ENCODE results near the gene FAM193B. TPM values are rescaled to one million over a fixed set of nuclear protein-coding genes. Genes with fewer than 3 reads are reported as not detected.

The FAM193B gene
- total RNA-seq, 1 donor from 2014 or later = 79.4 TPM

DNA sequence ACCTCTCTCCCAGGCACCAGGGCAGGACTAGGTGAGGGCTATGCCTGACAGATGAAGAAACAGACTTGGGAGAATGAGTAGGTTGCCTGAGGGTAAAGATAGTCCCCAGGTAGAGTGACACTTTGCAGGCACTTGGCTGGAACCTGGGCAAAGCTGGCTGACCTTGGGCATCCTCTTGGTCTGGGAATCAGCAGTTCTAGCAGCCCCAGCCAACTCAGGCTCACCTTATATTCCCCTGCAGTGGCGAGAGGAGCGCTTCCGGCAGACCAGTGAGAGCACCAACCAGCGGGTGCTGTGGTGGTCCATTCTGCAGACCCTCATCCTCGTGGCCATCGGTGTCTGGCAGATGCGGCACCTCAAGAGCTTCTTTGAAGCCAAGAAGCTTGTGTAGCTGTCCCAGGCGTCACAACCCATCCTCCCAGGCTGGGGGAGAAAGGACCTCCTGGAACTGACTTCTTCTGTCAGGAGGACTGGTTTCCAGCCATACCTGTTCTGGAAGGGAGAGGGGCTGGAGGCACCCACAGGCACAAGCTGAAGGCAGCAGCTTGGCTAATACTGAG is 40.7 kb upstream of the FAM193B start:
- DNase-seq (ENCODE audit: low spot score) = no peak
- Mint-ChIP-seq H3K9me3 (no peaks in the 10 kb centered on the region), H3K27me3 (ENCODE audit: insufficient read depth) (peaks cover 9% of the 10 kb centered on the region), H3K4me1 (ENCODE audit: low read depth) (peaks cover 40% of the 10 kb centered on the region), H3K4me3 (no peak overlapping the region), H3K27ac (no peak overlapping the region), H3K36me3 (ENCODE audit: low read depth) (peaks cover 28% of the 10 kb centered on the region)
- intact Hi-C loops (cut with micrococcal nuclease) = loop anchor here (10.0 kb wide), 3 partner anchors 590 to 1430 kb away; partner anchors contain the start of genes RNF44, UIMC1 and ZNF879

DNA sequence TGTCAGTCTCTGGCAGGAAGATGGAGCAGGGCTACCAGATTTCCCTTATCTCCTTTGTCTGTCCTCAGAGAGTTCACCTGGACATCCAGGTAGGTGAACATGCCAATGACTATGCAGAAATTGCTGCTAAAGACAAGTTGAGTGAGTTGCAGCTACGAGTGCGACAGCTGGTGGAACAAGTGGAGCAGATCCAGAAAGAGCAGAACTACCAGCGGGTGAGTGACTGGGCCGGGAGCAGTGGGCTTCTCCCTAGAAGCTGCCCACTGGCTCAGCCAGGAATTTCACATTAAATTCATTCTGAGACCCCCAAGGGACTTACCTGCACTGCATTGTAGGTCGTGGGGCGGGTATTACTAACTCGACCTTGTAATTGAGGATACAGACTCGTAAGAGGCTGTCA is 39.7 kb upstream of the FAM193B start:
- peaks cover 28% of the 10 kb centered on the region for H3K36me3 Mint-ChIP-seq (ENCODE audit: low read depth)
- H3K4me3 Mint-ChIP-seq = peak overlapping the region; percentile 19
- peaks cover 38% of the 10 kb centered on the region for H3K4me1 Mint-ChIP-seq (ENCODE audit: low read depth)
- no peaks in the 10 kb centered on the region for H3K9me3 Mint-ChIP-seq
- H3K27ac Mint-ChIP-seq = no peak overlapping the region
- intact Hi-C loops (cut with micrococcal nuclease) = loop anchor here (5.0 to 10.0 kb wide), 7 partner anchors 137 to 1431 kb away; partner anchors contain the start of genes GRK6, NHP2, NSD1 and RNF44
- peaks cover 12% of the 10 kb centered on the region for H3K27me3 Mint-ChIP-seq (ENCODE audit: insufficient read depth)
- no peak for DNase-seq (ENCODE audit: low spot score)

DNA sequence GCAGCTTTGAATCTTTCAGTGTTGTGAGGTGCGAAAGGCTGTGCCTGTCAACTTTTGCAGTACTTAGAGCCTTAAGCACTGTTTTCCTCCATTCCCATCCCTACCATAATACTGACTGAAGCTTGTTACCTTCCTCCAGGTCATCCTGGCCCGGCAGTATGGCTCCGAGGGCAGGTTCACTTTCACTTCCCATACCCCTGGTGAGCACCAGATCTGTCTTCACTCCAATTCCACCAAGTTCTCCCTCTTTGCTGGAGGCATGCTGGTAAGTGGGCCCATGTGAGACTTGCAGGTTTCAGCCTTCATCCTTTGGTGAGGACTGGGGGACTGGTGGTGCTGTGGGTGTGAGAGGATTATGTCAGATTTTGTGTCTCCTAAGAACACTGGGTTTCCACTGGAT is 39.1 kb upstream of the FAM193B start:
- Mint-ChIP-seq H3K4me1 (ENCODE audit: low read depth) (peaks cover 32% of the 10 kb centered on the region), H3K27me3 (ENCODE audit: insufficient read depth) (peaks cover 16% of the 10 kb centered on the region), H3K9me3 (no peaks in the 10 kb centered on the region), H3K27ac (peak overlapping the region; percentile 66), H3K4me3 (peak overlapping the region; percentile 99), H3K36me3 (ENCODE audit: low read depth) (peaks cover 28% of the 10 kb centered on the region)
- intact Hi-C loops (cut with micrococcal nuclease) = loop anchor here (2.0 to 10.0 kb wide), 9 partner anchors 77 to 1431 kb away; partner anchors contain the start of genes DDX41, GRK6, NHP2 and NSD1
- DNase-seq (ENCODE audit: low spot score) = no peak

DNA sequence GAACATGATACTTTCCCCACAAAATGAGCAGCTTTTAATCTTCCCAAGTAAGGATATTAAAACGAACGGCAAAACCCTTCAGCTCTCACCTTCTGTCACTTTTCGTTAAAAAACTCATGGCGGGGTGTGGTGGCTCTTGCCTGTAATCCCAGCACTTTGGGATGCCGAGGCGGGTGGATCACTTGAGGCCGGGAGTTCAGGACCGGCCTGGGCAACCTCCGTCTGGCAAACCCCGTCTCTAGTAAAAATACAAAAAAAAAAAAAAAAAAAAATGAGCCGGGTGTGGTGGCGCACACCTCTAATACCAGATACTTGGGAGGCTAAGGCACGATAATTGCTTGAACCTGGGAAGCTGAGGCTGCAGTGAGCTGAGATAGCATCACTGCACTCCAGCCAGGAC is 38.5 kb upstream of the FAM193B start:
- H3K36me3 Mint-ChIP-seq (ENCODE audit: low read depth) = peaks cover 28% of the 10 kb centered on the region
- H3K27me3 Mint-ChIP-seq (ENCODE audit: insufficient read depth) = peaks cover 20% of the 10 kb centered on the region
- intact Hi-C loops (cut with micrococcal nuclease) = loop anchor here (1.0 to 10.0 kb wide), 12 partner anchors 7 to 1432 kb away; partner anchors contain the start of genes B4GALT7, DDX41, FAM193B and GRK6
- DNase-seq (ENCODE audit: low spot score) = no peak
- peaks cover 29% of the 10 kb centered on the region for H3K4me1 Mint-ChIP-seq (ENCODE audit: low read depth)
- H3K27ac Mint-ChIP-seq = peak overlapping the region; percentile 100
- H3K9me3 Mint-ChIP-seq = no peaks in the 10 kb centered on the region
- peak overlapping the region; percentile 99 for H3K4me3 Mint-ChIP-seq

DNA sequence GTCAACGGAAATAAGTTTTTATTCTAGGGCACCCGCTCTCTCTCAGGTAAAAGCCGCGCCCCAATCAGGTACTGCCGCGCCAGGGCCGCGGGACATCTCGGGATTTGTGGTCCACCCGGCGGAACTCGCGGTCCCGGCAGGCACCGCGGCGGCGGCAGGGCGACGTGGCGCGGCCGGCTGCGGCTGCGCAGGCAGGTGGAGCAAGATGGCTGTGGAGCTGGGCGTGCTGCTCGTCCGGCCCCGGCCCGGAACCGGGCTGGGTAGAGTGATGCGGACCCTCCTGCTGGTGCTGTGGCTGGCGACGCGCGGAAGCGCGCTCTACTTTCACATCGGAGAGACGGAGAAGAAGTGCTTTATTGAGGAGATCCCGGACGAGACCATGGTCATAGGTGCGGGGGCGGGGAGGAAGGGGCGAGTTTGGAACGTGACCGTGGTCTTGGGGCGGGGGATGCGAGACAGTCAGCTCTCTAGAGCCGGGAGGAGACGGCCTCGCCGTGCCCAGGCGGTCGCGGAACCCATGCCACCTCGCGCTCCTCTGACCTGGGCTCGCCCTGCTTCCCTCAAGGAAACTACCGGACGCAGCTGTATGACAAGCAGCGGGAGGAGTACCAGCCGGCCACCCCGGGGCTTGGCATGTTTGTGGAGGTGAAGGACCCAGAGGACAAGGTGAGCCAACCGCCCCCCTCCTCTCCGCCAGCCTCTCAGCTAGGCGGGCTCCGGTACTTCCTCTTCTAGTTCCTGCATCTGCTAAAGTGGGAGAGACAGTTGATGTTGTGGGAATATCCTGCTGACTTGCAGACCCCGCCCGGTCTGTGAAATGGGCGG is 37.9 kb upstream of the FAM193B start, which contains the start of gene TMED9:
TMED9 (plus strand) TSS at position 194 of the 825 bp plus-strand sequence; CDS start at position 206, 12 bp downstream.
- Mint-ChIP-seq H3K27me3 (ENCODE audit: insufficient read depth) (peaks cover 20% of the 10 kb centered on the region), H3K36me3 (ENCODE audit: low read depth) (peaks cover 26% of the 10 kb centered on the region), H3K27ac (peak within 1 kb of the TSS; percentile 100), H3K4me1 (ENCODE audit: low read depth) (peaks cover 29% of the 10 kb centered on the region), H3K4me3 (peak within 1 kb of the TSS; percentile 99), H3K9me3 (no peaks in the 10 kb centered on the region)
- peak; percentile 90 for DNase-seq (ENCODE audit: low spot score)
- intact Hi-C loops (cut with micrococcal nuclease) = loop anchor here (1.0 to 10.0 kb wide), 12 partner anchors 8 to 1433 kb away; partner anchors contain the start of genes B4GALT7, DDX41, FAM193B and GRK6

DNA sequence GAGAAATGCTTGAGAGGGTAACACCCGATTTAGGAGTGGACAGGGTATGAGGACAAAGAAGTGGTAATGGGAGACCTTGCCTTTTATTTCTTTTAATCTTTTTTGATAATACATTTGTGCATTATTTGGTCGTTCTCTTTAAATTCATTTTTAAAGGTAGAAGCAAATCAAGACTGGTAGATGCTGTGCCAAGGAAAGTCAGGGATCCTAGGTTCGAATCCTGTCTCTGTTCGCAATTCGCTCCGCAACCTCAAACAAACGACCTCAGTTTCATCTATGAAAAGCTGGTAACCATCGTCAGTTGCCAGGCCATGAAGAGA is 37.3 kb upstream of the FAM193B start:
- Mint-ChIP-seq H3K27ac (peak overlapping the region; percentile 100), H3K27me3 (ENCODE audit: insufficient read depth) (peaks cover 20% of the 10 kb centered on the region), H3K4me3 (peak overlapping the region; percentile 99), H3K9me3 (no peaks in the 10 kb centered on the region), H3K36me3 (ENCODE audit: low read depth) (peaks cover 23% of the 10 kb centered on the region), H3K4me1 (ENCODE audit: low read depth) (peaks cover 29% of the 10 kb centered on the region)
- intact Hi-C loops (cut with micrococcal nuclease) = loop anchor here (1.0 to 10.0 kb wide), 12 partner anchors 9 to 1433 kb away; partner anchors contain the start of genes B4GALT7, DDX41, FAM193B and GRK6
- no peak for DNase-seq (ENCODE audit: low spot score)

DNA sequence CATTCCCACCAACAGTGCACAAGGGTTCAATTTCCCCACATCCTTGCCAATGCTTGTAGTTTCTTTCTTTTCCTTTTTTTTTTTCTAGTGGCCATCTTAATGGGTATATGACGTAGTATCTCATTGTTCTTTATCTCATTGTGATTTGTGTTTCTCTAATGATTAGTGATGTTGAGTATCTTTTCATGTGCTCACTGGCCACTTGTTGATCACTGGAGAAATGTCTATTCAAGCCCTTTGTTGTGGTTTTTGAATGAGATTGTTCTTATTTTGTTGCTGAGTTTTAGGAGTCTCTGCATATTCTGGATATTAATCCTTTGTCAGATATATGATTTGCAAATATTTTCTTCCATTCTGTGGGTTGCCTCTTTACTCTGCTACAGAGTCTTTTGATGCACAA is 36.0 kb upstream of the FAM193B start:
- peaks cover 29% of the 10 kb centered on the region for H3K4me1 Mint-ChIP-seq (ENCODE audit: low read depth)
- intact Hi-C loops (cut with micrococcal nuclease) = loop anchor here (5.0 to 10.0 kb wide), 7 partner anchors 133 to 1434 kb away; partner anchors contain the start of genes GRK6, NHP2, NSD1 and RNF44
- H3K4me3 Mint-ChIP-seq = no peak overlapping the region
- no peak for DNase-seq (ENCODE audit: low spot score)
- H3K9me3 Mint-ChIP-seq = no peaks in the 10 kb centered on the region
- H3K27me3 Mint-ChIP-seq (ENCODE audit: insufficient read depth) = peaks cover 20% of the 10 kb centered on the region
- no peak overlapping the region for H3K27ac Mint-ChIP-seq
- H3K36me3 Mint-ChIP-seq (ENCODE audit: low read depth) = peaks cover 12% of the 10 kb centered on the region

DNA sequence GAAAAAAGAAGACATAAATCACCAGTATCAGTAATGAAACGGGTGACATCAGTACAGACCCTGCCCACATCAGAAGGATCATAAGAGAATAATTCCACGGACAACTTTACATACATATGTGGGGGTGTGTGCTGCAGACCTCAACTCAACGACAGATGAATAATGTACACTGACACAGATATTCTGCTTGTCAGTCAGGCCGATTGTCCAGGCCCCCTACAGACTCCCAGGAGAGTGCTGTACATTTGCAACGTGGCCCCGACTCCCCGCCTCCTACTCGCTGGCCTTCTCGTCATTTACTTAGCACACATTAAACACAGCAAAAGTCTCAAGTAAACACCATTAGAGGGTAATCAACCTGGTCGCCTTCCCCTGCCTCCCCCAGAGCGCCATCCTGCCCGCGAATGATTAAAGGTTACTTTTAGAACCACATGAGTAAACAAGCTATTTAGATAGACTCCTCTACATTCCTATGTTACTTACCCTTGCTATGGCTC is 34.1 kb upstream of the FAM193B start:
- Mint-ChIP-seq H3K4me1 (ENCODE audit: low read depth) (peaks cover 20% of the 10 kb centered on the region), H3K27me3 (ENCODE audit: insufficient read depth) (peaks cover 24% of the 10 kb centered on the region), H3K4me3 (no peak overlapping the region), H3K9me3 (no peaks in the 10 kb centered on the region), H3K27ac (no peak overlapping the region), H3K36me3 (ENCODE audit: low read depth) (peaks cover 6% of the 10 kb centered on the region)
- intact Hi-C loops (cut with micrococcal nuclease) = no loop called here
- no peak for DNase-seq (ENCODE audit: low spot score)

DNA sequence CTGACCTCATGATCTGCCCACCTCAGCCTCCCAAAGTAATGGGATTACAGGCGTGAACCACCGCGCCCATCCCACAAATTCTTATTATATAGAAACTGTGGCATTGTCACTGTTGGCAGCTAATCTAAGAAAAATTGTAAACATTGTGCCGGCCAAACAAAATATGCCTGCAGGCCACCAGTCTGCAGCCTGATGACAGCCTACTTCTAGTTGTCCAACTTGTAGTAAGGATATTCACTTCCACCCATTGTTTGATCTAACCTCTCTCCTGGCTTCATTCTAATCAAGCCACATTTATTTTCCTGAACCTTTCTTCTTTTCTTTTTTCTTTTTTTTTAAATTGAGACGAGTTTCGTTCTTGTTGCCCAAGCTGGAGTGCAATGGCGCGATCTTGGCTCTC is 24.0 kb upstream of the FAM193B start:
- no peak overlapping the region for H3K4me3 Mint-ChIP-seq
- intact Hi-C loops (cut with micrococcal nuclease) = no loop called here
- no peak overlapping the region for H3K27ac Mint-ChIP-seq
- H3K36me3 Mint-ChIP-seq (ENCODE audit: low read depth) = no peaks in the 10 kb centered on the region
- no peaks in the 10 kb centered on the region for H3K4me1 Mint-ChIP-seq (ENCODE audit: low read depth)
- DNase-seq (ENCODE audit: low spot score) = no peak
- peaks cover 2% of the 10 kb centered on the region for H3K27me3 Mint-ChIP-seq (ENCODE audit: insufficient read depth)
- no peaks in the 10 kb centered on the region for H3K9me3 Mint-ChIP-seq

DNA sequence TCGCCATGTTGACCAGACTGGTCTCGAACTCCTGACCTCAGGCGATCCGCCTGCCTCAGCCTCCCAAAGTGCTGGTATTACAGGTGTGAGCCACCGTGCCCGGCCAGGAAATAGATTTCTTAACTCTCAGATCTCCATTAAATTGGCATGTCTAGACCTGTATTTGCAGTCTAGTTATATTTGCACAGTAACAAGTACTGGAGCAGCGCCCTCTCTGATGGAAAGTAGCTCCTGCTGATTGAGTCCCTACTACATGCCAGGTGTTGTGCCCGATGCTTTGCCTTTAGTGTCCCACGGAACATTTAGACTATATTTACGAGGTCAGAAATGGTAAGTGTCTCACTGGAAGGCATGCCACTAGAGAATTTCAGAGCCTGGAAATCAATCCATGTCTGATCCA is 21.8 kb upstream of the FAM193B start:
- no peaks in the 10 kb centered on the region for H3K4me1 Mint-ChIP-seq (ENCODE audit: low read depth)
- no peak overlapping the region for H3K4me3 Mint-ChIP-seq
- no peaks in the 10 kb centered on the region for H3K36me3 Mint-ChIP-seq (ENCODE audit: low read depth)
- H3K27ac Mint-ChIP-seq = no peak overlapping the region
- no peaks in the 10 kb centered on the region for H3K9me3 Mint-ChIP-seq
- no peak for DNase-seq (ENCODE audit: low spot score)
- intact Hi-C loops (cut with micrococcal nuclease) = no loop called here
- H3K27me3 Mint-ChIP-seq (ENCODE audit: insufficient read depth) = peaks cover 2% of the 10 kb centered on the region

DNA sequence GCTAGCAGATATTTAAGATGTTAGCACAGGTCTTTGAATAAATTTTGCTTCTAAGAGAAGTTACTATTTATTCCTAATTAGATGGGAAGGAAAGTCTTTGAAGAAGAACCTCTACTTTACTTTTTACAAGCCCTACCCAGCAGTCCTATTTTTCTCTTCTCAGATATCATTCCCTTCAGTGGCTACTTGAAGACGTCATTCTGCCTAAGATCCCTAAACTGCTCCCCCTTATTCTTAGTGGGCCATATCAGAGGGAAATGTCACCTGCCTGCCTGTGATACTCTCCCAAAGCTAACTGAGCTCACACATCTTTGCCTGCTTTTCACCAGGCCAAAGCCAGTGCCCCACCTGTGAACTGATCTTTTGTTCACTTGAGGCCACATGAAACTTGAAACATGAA is 21.1 kb upstream of the FAM193B start:
- Mint-ChIP-seq H3K27ac (no peak overlapping the region), H3K4me3 (no peak overlapping the region), H3K4me1 (ENCODE audit: low read depth) (no peaks in the 10 kb centered on the region), H3K36me3 (ENCODE audit: low read depth) (no peaks in the 10 kb centered on the region), H3K27me3 (ENCODE audit: insufficient read depth) (peaks cover 2% of the 10 kb centered on the region), H3K9me3 (no peaks in the 10 kb centered on the region)
- intact Hi-C loops (cut with micrococcal nuclease) = no loop called here
- no peak for DNase-seq (ENCODE audit: low spot score)

DNA sequence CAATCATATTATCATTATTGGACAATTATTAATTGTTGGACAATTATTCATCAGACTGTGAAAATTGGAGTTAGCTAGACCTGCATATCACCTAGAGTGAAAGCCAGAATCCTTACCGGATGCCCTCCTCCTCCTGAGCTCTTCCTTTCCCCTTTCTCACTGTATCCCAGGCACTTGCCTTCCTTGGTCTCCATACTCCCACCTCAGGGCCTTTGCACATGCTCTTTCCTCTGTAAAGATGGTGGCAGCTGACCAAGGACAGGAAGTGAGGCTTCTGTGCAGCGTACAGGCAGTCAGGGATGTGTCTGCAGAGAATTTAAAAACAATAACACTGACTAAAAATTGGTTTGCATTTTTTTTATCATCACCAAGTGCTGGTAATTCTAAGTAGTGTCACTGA is 15.5 kb upstream of the FAM193B start:
- H3K36me3 Mint-ChIP-seq (ENCODE audit: low read depth) = no peaks in the 10 kb centered on the region
- intact Hi-C loops (cut with micrococcal nuclease) = no loop called here
- H3K4me1 Mint-ChIP-seq (ENCODE audit: low read depth) = peaks cover 4% of the 10 kb centered on the region
- H3K4me3 Mint-ChIP-seq = no peak overlapping the region
- no peaks in the 10 kb centered on the region for H3K9me3 Mint-ChIP-seq
- peaks cover 4% of the 10 kb centered on the region for H3K27me3 Mint-ChIP-seq (ENCODE audit: insufficient read depth)
- no peak overlapping the region for H3K27ac Mint-ChIP-seq
- no peak for DNase-seq (ENCODE audit: low spot score)

DNA sequence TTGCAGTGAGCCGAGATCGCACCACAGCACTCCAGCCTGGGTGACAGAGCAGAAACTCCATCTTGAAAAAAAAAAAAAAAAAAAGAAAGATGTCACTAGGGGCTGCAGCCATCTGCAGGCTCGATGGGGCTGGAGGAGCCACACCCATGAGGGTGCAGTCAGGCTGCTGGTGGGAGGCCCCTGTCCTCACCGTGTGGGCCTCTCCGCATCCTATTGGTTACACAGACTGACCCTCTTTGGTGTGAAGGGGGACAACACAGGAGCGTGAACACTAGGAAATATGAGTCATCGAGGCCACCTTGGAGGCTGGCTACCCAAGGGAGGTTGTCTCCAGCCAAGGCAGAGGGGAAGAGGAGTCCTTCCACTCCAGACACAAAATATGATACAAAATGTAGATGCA is 14.0 kb upstream of the FAM193B start:
- Mint-ChIP-seq H3K9me3 (no peaks in the 10 kb centered on the region), H3K27ac (no peak overlapping the region), H3K36me3 (ENCODE audit: low read depth) (no peaks in the 10 kb centered on the region), H3K4me3 (no peak overlapping the region), H3K4me1 (ENCODE audit: low read depth) (peaks cover 4% of the 10 kb centered on the region), H3K27me3 (ENCODE audit: insufficient read depth) (peaks cover 5% of the 10 kb centered on the region)
- intact Hi-C loops (cut with micrococcal nuclease) = no loop called here
- DNase-seq (ENCODE audit: low spot score) = no peak

Measured in activated T-helper 1 cell treated with anti-CD3 and anti-CD28 coated beads, Interleukin-12 subunit alpha, Interleukin-12 subunit beta, Interleukin-2, Interleukin-4 antibody, amounts not matched to agents 30 ng/mL and 10 ng/mL and 1 ng/mL, durations not matched to agents 14 hours and 24 hours and 36 hours (primary cell).